Endothelial cell of umbilical vein (primary cell): ENCODE data around the gene CELSR1. TPM values are rescaled to one million over a fixed set of nuclear protein-coding genes. Genes with fewer than 3 reads are reported as not detected.

Experiments
- BruUV-seq: library from RNA; stranded (reverse); fragments of 400-500 nt; replicated peaks from 2 replicates; lab custom pipeline; 2021; lab: Mats Ljungman, UMichigan
- CTCF ChIA-PET: fragments of 300-600, 350-600 bp; sonication (Branson Sonifier 250); formaldehyde crosslinking; loops from one replicate; lab custom pipeline; 2021; ENCODE audit warnings: antibody characterized with exemption, inconsistent platforms; lab: Charles Lee
- POLR2A ChIA-PET: fragments of 300-600, 350-600 bp; sonication (Branson Sonifier 250); formaldehyde crosslinking; loops from one replicate; lab custom pipeline; 2021; ENCODE audit warnings: antibody characterized with exemption, inconsistent platforms; lab: Charles Lee
- DNase-seq: peaks from one replicate; pipeline ENCODE4 v3.0.0-alpha.2; 2011; ENCODE audit warnings: low read depth, low spot score
- FAIRE-seq: peaks from 2 replicates; lab custom pipeline; 2011; peaks lifted over from hg19 to GRCh38; lab: Jason Lieb, UNC
- H2AFZ ChIP-seq: 2 replicates; pipeline ENCODE4 v1.6.0; 2012; ENCODE audit warnings: low read depth, low read length, control low read depth, inconsistent platforms
- H3K27ac ChIP-seq: 2 replicates; pipeline ENCODE4 v1.5.1; 2011; ENCODE audit warnings: low read depth, mild to moderate bottlenecking, control low read depth, low read length, moderate library complexity; ENCODE audit not compliant: insufficient read depth
- H3K27me3 ChIP-seq, 2 experiments: 2 replicates each; pipeline versions ENCODE4 v1.6.0 to v1.6.1; 2011; ENCODE audit warnings: low read length in 2 of 2, mixed read lengths in 1 of 2; ENCODE audit not compliant: control insufficient read depth in 2 of 2, insufficient read depth in 2 of 2
- H3K36me3 ChIP-seq, 2 experiments: 2 replicates in 1 of 2; 3 replicates in 1 of 2; pipeline ENCODE4 v1.5.1; 2011; ENCODE audit warnings: low read length in 2 of 2, mild to moderate bottlenecking in 1 of 2, moderate library complexity in 1 of 2; ENCODE audit not compliant: control insufficient read depth in 2 of 2, insufficient read depth in 2 of 2; ENCODE audit errors: extremely low read depth in 1 of 2
- H3K4me1 ChIP-seq: 3 replicates; pipeline ENCODE4 v1.5.1; 2011; ENCODE audit warnings: mild to moderate bottlenecking, low read length; ENCODE audit not compliant: control insufficient read depth, insufficient read depth; ENCODE audit errors: extremely low read depth
- H3K4me2 ChIP-seq: 2 replicates; pipeline ENCODE4 v1.6.1; 2011; ENCODE audit warnings: low read length, control low read depth, mixed read lengths; ENCODE audit not compliant: insufficient read depth
- H3K4me3 ChIP-seq, 3 experiments: fragments of 200-600 bp in 1 of 3; sonication (generic), shearing (Covaris generic) in 1 of 3; replicated peaks in 1 of 3; 2 replicates each; pipeline ENCODE4 v1.5.1; 2011 to 2016; ENCODE audit warnings: control low read depth in 3 of 3, low read length in 3 of 3, mild to moderate bottlenecking in 2 of 3, inconsistent platforms in 1 of 3, low read depth in 1 of 3, moderate library complexity in 1 of 3; ENCODE audit not compliant: insufficient read depth in 1 of 3
- H3K79me2 ChIP-seq: 2 replicates; pipeline ENCODE4 v1.6.0; 2012; ENCODE audit warnings: low read length, inconsistent platforms; ENCODE audit not compliant: control insufficient read depth, insufficient read depth
- H3K9ac ChIP-seq: replicated peaks from 2 replicates; pipeline ENCODE3; 2011; ENCODE audit warnings: low read length, control low read depth; ENCODE audit not compliant: insufficient read depth; ENCODE audit errors: extremely low read depth
- H3K9me1 ChIP-seq: replicated peaks from 3 replicates; pipeline ENCODE4 v1.6.0; 2011; ENCODE audit warnings: mild to moderate bottlenecking, low read length; ENCODE audit not compliant: control insufficient read depth, insufficient read depth; ENCODE audit errors: extremely low read depth
- H3K9me3 ChIP-seq: replicated peaks from 2 replicates; pipeline ENCODE4 v1.5.1; 2012; ENCODE audit warnings: low read length, inconsistent platforms; ENCODE audit not compliant: control insufficient read depth, insufficient read depth
- H4K20me1 ChIP-seq: replicated peaks from 2 replicates; pipeline ENCODE3; 2011; ENCODE audit warnings: mild to moderate bottlenecking, low read length; ENCODE audit not compliant: control insufficient read depth, insufficient read depth; ENCODE audit errors: extremely low read depth
- EZH2 ChIP-seq: IDR thresholded peaks from 2 replicates; pipeline ENCODE4 v1.6.1; 2012; ENCODE audit warnings: borderline replicate concordance, low read depth, mild to moderate bottlenecking, moderate library complexity, low read length, inconsistent platforms; ENCODE audit not compliant: severe bottlenecking
- FOS ChIP-seq: IDR thresholded peaks from 2 replicates; pipeline ENCODE4 v1.6.1; 2011; ENCODE audit warnings: mild to moderate bottlenecking, low read length, moderate library complexity, borderline replicate concordance; ENCODE audit not compliant: insufficient read depth
- GATA2 ChIP-seq: IDR thresholded peaks from 2 replicates; pipeline ENCODE4 v1.7.0; 2011; ENCODE audit warnings: low read depth, mild to moderate bottlenecking, moderate library complexity, mixed read lengths, low read length; ENCODE audit not compliant: insufficient read length, insufficient read depth
- JUN ChIP-seq: IDR thresholded peaks from 2 replicates; pipeline ENCODE4 v1.6.1; 2011; ENCODE audit warnings: borderline replicate concordance, low read depth; ENCODE audit not compliant: insufficient read length, insufficient read depth
- MYC ChIP-seq: IDR thresholded peaks from one replicate; pipeline ENCODE4 v1.6.1; 2011; ENCODE audit warnings: mild to moderate bottlenecking, low read depth, low read length
- POLR2A ChIP-seq: IDR thresholded peaks from 2 replicates; pipeline ENCODE4 v1.6.1; 2012; ENCODE audit warnings: low read depth, mild to moderate bottlenecking, control low read depth, low read length
- POLR2AphosphoS5 ChIP-seq: IDR thresholded peaks from 2 replicates; pipeline ENCODE4 v1.6.1; 2012; ENCODE audit warnings: low read depth, mild to moderate bottlenecking, control low read depth, low read length, moderate library complexity; ENCODE audit not compliant: insufficient read depth
- dilution Hi-C: fragments of 300-500 bp; cut with MboI; formaldehyde crosslinking; loops from one replicate; pipeline ENCODE4 v1.15.0; 2019; ENCODE audit warnings: low sequenced_read_pairs; ENCODE audit not compliant: extremely low pct_ligation_motif_present
- intact Hi-C: fragments of 100-400 bp; cut with micrococcal nuclease; formaldehyde crosslinking; loops from one replicate; pipeline ENCODE4 v1.10.0; 2022
- polyA plus RNA-seq, 4 experiments: library from polyadenylated mRNA; depleted of rRNA in 3 of 4; stranded (reverse) in 3 of 4; unstranded in 1 of 4; fragments of >200 nt; gene quantifications; 2 replicates each; pipeline versions ENCODE4 v1.2.1 to v1.2.3, GENCODE V29; 2011 to 2012; ENCODE audit warnings: missing spikeins in 1 of 4
- total RNA-seq: library from RNA; stranded (reverse); gene quantifications from 2 replicates; pipeline ENCODE4 v1.2.3, GENCODE V29; 2021
- TF ChIP-seq, protein P1 (sequence below): IDR thresholded peaks from 2 replicates; pipeline ENCODE4 v1.6.1; 2011; ENCODE audit not compliant: insufficient read depth, insufficient read length
- TF ChIP-seq, protein P2 (sequence below), 2 donors: IDR thresholded peaks; 1 replicate in 1 of 2; 2 replicates in 1 of 2; pipeline ENCODE4 v1.5.1; 2011; ENCODE audit warnings: low read length in 2 of 2, mild to moderate bottlenecking in 2 of 2, moderate library complexity in 2 of 2, control low read depth in 1 of 2, inconsistent platforms in 1 of 2, low read depth in 1 of 2; ENCODE audit not compliant: insufficient read depth in 1 of 2; ENCODE audit errors: extremely low read depth in 1 of 2

The CELSR1 gene
- total and polyA plus RNA-seq, 2 donors (not counting 3 experiments of a cell fraction or from before 2014, with no cell fraction given) = 3.7 to 5.4 TPM

DNA sequence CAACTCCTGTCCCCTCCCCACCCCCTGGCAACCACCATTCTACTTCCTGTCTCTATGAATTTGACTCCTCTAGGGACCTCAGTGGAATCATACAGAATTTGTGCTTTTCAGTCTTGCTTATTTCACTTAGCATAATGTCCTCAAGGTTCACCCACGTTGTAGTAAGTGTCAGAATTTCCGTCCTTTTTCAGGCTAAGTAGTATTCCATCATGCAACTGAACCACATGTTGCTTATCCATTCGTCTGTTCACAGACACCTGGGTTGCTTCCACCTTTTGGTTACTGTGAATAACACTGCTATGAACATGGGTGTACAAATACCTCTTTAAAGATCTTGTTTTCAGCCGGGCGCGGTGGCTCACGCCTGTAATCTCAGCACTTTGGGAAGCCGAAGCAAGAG, 16.5 kb downstream of the CELSR1 start:
- intact Hi-C loops = no loop called here
- dilution Hi-C loops = no loop called here
- Histone ChIP-seq H2AFZ (no peak overlapping the region), H3K9me3 (no peaks in the 10 kb centered on the region), H3K79me2 (no peaks in the 10 kb centered on the region), H3K4me2 (no peak overlapping the region), H3K4me1 (peaks cover 14% of the 10 kb centered on the region), H3K9me1 (no peaks in the 10 kb centered on the region), H3K4me3 (no peak overlapping the region), H3K27ac (no peak overlapping the region), H3K9ac (no peak overlapping the region), H3K36me3 (no peaks in the 10 kb centered on the region), H4K20me1 (no peaks in the 10 kb centered on the region), H3K27me3 (peaks cover 4 to 6% of the 10 kb centered on the region in 2 experiments)
- no TSS peak for BruUV-seq
- FAIRE-seq (no peak), DNase-seq (no peak)
- no peak for TF ChIP-seq POLR2A
- TF ChIP-seq POLR2AphosphoS5 = no peak
- TF ChIP-seq FOS = no peak
- TF ChIP-seq MYC = no peak
- no peak for TF ChIP-seq GATA2
- TF ChIP-seq EZH2 = no peak
- TF ChIP-seq JUN = no peak
- TF ChIP-seq, protein P1, sequence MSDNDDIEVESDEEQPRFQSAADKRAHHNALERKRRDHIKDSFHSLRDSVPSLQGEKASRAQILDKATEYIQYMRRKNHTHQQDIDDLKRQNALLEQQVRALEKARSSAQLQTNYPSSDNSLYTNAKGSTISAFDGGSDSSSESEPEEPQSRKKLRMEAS = no peak
- TF ChIP-seq, protein P2, sequence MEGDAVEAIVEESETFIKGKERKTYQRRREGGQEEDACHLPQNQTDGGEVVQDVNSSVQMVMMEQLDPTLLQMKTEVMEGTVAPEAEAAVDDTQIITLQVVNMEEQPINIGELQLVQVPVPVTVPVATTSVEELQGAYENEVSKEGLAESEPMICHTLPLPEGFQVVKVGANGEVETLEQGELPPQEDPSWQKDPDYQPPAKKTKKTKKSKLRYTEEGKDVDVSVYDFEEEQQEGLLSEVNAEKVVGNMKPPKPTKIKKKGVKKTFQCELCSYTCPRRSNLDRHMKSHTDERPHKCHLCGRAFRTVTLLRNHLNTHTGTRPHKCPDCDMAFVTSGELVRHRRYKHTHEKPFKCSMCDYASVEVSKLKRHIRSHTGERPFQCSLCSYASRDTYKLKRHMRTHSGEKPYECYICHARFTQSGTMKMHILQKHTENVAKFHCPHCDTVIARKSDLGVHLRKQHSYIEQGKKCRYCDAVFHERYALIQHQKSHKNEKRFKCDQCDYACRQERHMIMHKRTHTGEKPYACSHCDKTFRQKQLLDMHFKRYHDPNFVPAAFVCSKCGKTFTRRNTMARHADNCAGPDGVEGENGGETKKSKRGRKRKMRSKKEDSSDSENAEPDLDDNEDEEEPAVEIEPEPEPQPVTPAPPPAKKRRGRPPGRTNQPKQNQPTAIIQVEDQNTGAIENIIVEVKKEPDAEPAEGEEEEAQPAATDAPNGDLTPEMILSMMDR (IDR thresholded peaks at IDR 0.05; ENCODE audit: extremely low read depth in 1 of 2, insufficient read depth in 1 of 2, low read depth in 1 of 2, low read length in 2 of 2) = no peak
- ChIA-PET POLR2A (no interaction called here), CTCF (no interaction called here)
